A549 (cell line): Measurements from ENCODE around the gene ULBP1.

ENCODE experiments used
- CEBPB ChIP-seq, 2 experiments: fragments of >200 bp in 1 of 2; sonication (Bioruptor Twin) in 1 of 2; formaldehyde crosslinking in 1 of 2; IDR thresholded peaks; 2 replicates each; pipeline ENCODE4 v1.6.1; 2012 to 2016
- CTCF ChIP-seq: fragments of >200 bp; sonication (Bioruptor Twin); formaldehyde crosslinking; IDR thresholded peaks from 3 replicates; pipeline ENCODE4 v1.5.1; 2016
- EP300 ChIP-seq, 2 experiments: fragments of >200 bp; sonication (Bioruptor Twin); formaldehyde crosslinking; IDR thresholded peaks; 2 replicates in 1 of 2; 3 replicates in 1 of 2; pipeline ENCODE4 v1.6.1; 2016 to 2017
- HDAC2 ChIP-seq: fragments of 200-600 bp; sonication (generic); IDR thresholded peaks from 2 replicates; pipeline ENCODE4 v1.6.1; 2016
- HMGXB4 ChIP-seq: fragments of 250-450 bp; sonication (Bioruptor Pico); IDR thresholded peaks from 2 replicates; pipeline ENCODE4 v1.5.0; 2021; ENCODE audit warnings: mild to moderate bottlenecking, moderate library complexity, borderline replicate concordance
- MAX ChIP-seq: IDR thresholded peaks from 2 replicates; pipeline ENCODE4 v1.6.1; 2012
- NFE2L2 ChIP-seq: fragments of 150-350 bp; conservative IDR thresholded peaks from 2 replicates; pipeline ENCODE4 v1.6.1; 2014; ENCODE audit warnings: low read length
- NPAS2 ChIP-seq: fragments of 250-450 bp; sonication (Bioruptor Pico); IDR thresholded peaks from 2 replicates; pipeline ENCODE4 v1.8.0; 2022; ENCODE audit warnings: mild to moderate bottlenecking, moderate library complexity, borderline replicate concordance
- POLR2AphosphoS2 ChIP-seq: conservative IDR thresholded peaks from 2 replicates; pipeline ENCODE4 v1.6.1; 2012; ENCODE audit warnings: low read length, improper control_type of control experiment, inconsistent platforms
- RAD21 ChIP-seq, 2 experiments: fragments of >200 bp in 1 of 2; sonication (Bioruptor Twin) in 1 of 2; formaldehyde crosslinking in 1 of 2; IDR thresholded peaks in 1 of 2; conservative IDR thresholded peaks in 1 of 2; 2 replicates in 1 of 2; 3 replicates in 1 of 2; pipeline ENCODE4 v1.6.1; 2012 to 2018; ENCODE audit warnings: inconsistent platforms in 1 of 2
- REST ChIP-seq: fragments of 200-600 bp; sonication (generic); IDR thresholded peaks from 2 replicates; pipeline ENCODE4 v1.6.1; 2016; ENCODE audit warnings: antibody characterized with exemption, mild to moderate bottlenecking, moderate library complexity
- RFX5 ChIP-seq: fragments of 450-650 bp; IDR thresholded peaks from 2 replicates; pipeline ENCODE4 v1.7.1; 2014; ENCODE audit warnings: antibody characterized with exemption, mild to moderate bottlenecking, moderate library complexity
- SMC3 ChIP-seq: fragments of >200 bp; sonication (Bioruptor Twin); formaldehyde crosslinking; IDR thresholded peaks from 3 replicates; pipeline ENCODE4 v1.6.1; 2018; ENCODE audit warnings: inconsistent platforms
- ZFP36 ChIP-seq: fragments of 450-650 bp; IDR thresholded peaks from 2 replicates; pipeline ENCODE4 v1.6.1; 2014; ENCODE audit warnings: borderline replicate concordance; ENCODE audit not compliant: partially characterized antibody

- no peak for TF ChIP-seq POLR2AphosphoS2
- TF ChIP-seq RAD21 (conservative IDR thresholded peaks at IDR 0.05 in 1 of 2, IDR thresholded peaks at IDR 0.05 in 1 of 2): no peak
- TF ChIP-seq CTCF: no peak
- TF ChIP-seq NPAS2 (CRISPR knock-in tag): no peak
- TF ChIP-seq HDAC2: no peak
- no peak for TF ChIP-seq REST
- TF ChIP-seq HMGXB4 (CRISPR knock-in tag): no peak
- no peak for TF ChIP-seq CEBPB (IDR thresholded peaks at IDR 0.05)
- no peak for TF ChIP-seq NFE2L2
- TF ChIP-seq EP300 (IDR thresholded peaks at IDR 0.05): no peak
- TF ChIP-seq ZFP36: no peak
- TF ChIP-seq MAX: no peak
- no peak for TF ChIP-seq SMC3
- no peak for TF ChIP-seq RFX5
Measured at GRCh38 chr6:149948616-149949015, 15.1 kb upstream of the ULBP1 start.
